HG03457 (cell line): ENCODE measurements around the gene LGI2.
"Not testable (repeated sequence)": the region's sequence is repeated elsewhere in the genome, so short reads cannot be mapped to it uniquely, and the experiment has no call there.

Experiments used
- ATAC-seq: cut with Tn5 transposase; IDR thresholded peaks from one replicate; pipeline ENCODE4 v1.9.1; 2021; ENCODE audit warnings: moderate number of reproducible peaks; ENCODE audit not compliant: unreplicated experiment

The LGI2 gene

GRCh38 chr4:25051534-25051933 is 20.8 kb upstream of the LGI2 start:
- ATAC-seq: no peak

- ATAC-seq: no peak
These were observed 19.8 kb upstream of the LGI2 start for GRCh38 chr4:25050370-25051078.

- ATAC-seq: no peak
These were observed 12.8 kb upstream of the LGI2 start for GRCh38 chr4:25043548-25043947.

- ATAC-seq: no peak
These were observed 2.8 kb upstream of the LGI2 start for GRCh38 chr4:25033526-25033925.

- ATAC-seq: no peak
These were observed 1.4 kb upstream of the LGI2 start for GRCh38 chr4:25032126-25032525.

GRCh38 chr4:25031077-25031621 is 403 bp upstream of the LGI2 start:
- no peak for ATAC-seq

GRCh38 chr4:25029479-25030276 is 1.1 kb downstream of the LGI2 start:
- ATAC-seq: no peak

- no peak for ATAC-seq
These were observed 1.9 kb downstream of the LGI2 start for GRCh38 chr4:25028851-25029250.

GRCh38 chr4:25022766-25023165 is 8.0 kb downstream of the LGI2 start:
- no peak for ATAC-seq

GRCh38 chr4:25021216-25021615 is 9.5 kb downstream of the LGI2 start:
- no peak for ATAC-seq

GRCh38 chr4:25020236-25020635 is 10.5 kb downstream of the LGI2 start:
- ATAC-seq: no peak

- no peak for ATAC-seq
These were observed 11.2 kb downstream of the LGI2 start for GRCh38 chr4:25019501-25019900.

- no peak for ATAC-seq
These were observed 15.7 kb downstream of the LGI2 start for GRCh38 chr4:25015012-25015411.

- not testable (repeated sequence) for ATAC-seq
These were observed 16.1 kb downstream of the LGI2 start for GRCh38 chr4:25014662-25014983.

- ATAC-seq: no peak
These were observed 16.7 kb downstream of the LGI2 start for GRCh38 chr4:25013756-25014661.

GRCh38 chr4:25012655-25013054 is 18.1 kb downstream of the LGI2 start:
- no peak for ATAC-seq

- no peak for ATAC-seq
These were observed 19.4 kb downstream of the LGI2 start for GRCh38 chr4:25011135-25011866.

- ATAC-seq: no peak
These were observed 23.1 kb downstream of the LGI2 start for GRCh38 chr4:25007598-25007997.

GRCh38 chr4:25002681-25003080 is 28.1 kb downstream of the LGI2 start:
- no peak for ATAC-seq

- no peak for ATAC-seq
These were observed 29.2 kb downstream of the LGI2 start for GRCh38 chr4:25001509-25001908.

- no peak for ATAC-seq
These were observed 30.1 kb downstream of the LGI2 start for GRCh38 chr4:25000639-25001038.
